ENCODE measurements around the gene SENP1.
"Not testable (repeated sequence)": the region's sequence is repeated elsewhere in the genome, so short reads cannot be mapped to it uniquely, and the experiment has no call there.

The SENP1 gene

GRCh38 chr12:48132826-48133225, 26.9 kb upstream of the SENP1 start:
- TF ChIP-seq CTCF (IDR thresholded peaks at IDR 0.05; ENCODE audit: low read depth, low read length): no peak
- no peak for DNase-seq (ENCODE audit: extremely low read depth, low read depth)

- no peak for DNase-seq (ENCODE audit: extremely low read depth, low read depth)
- no peak for TF ChIP-seq CTCF (IDR thresholded peaks at IDR 0.05; ENCODE audit: low read depth, low read length)
Observed at GRCh38 chr12:48131517-48131916, 25.6 kb upstream of the SENP1 start.

- no peak for TF ChIP-seq CTCF (IDR thresholded peaks at IDR 0.05; ENCODE audit: low read depth, low read length)
- no peak for DNase-seq (ENCODE audit: extremely low read depth, low read depth)
Observed at GRCh38 chr12:48129376-48129775, 23.5 kb upstream of the SENP1 start.

DNA sequence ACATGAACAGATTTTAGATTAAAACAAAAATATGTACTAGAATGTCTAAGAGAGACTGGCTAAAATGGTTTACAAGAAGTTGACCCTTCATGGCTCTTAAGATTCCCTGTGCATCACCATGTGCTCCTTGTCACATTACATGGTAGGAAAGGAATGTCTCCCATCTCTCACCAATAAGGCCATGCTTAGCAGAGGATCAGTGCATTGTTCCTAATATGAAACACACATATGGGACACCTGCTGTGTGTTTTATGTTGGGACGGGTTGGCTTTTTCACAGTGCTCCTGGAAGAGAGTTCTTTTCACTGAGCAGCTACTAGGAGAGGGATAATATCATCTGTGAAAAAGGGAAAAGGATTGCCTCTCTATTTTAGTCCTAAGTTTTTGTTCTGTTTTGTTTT, 22.9 kb upstream of the SENP1 start:
- TF ChIP-seq CTCF (IDR thresholded peaks at IDR 0.05; ENCODE audit: low read depth, low read length): no peak

DNA sequence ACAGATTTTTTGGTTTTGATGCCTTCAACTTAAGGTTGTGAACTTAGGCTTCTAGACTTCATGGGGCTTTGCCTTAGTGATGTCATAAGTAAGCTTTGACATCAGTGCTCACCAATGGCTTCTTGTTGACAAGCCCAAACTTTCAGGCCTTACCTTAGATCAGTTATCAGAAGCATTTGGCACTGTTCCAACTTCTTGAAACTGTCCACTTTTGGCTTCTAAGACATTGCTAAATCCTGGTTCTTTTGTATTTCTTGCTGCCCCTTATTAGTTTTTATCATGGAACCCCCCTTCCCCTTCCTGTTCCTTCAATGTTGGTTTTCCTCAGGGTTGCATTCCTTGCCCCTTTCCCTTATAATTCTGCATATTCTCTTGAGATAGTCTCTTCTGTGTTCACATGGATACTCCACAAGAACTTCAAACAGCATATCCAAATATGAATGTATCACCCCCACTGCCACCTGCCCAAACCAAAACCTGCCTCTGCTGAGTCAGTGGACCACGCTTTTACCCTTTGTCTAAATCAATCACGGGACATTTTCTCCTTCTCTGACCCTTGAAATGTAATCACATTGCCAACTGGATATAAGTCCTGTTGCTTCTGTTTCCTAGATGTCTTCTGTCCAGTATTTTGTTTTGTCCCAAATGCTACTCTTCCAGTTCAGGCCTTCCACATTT, 21.2 kb upstream of the SENP1 start:
- no peak for TF ChIP-seq CTCF (IDR thresholded peaks at IDR 0.05; ENCODE audit: low read depth, low read length)
- DNase-seq (ENCODE audit: extremely low read depth, low read depth): no peak

More for the DNA sequence above, 22.9 kb upstream of the SENP1 start:
- no peak for DNase-seq (ENCODE audit: extremely low read depth, low read depth)

- TF ChIP-seq CTCF (IDR thresholded peaks at IDR 0.05; ENCODE audit: low read depth, low read length): no peak
- no peak for DNase-seq (ENCODE audit: extremely low read depth, low read depth)
Observed at GRCh38 chr12:48125985-48126384, 20.1 kb upstream of the SENP1 start.

GRCh38 chr12:48125542-48125941, 19.7 kb upstream of the SENP1 start:
- not testable (repeated sequence) for DNase-seq (ENCODE audit: extremely low read depth, low read depth)

- DNase-seq (ENCODE audit: extremely low read depth, low read depth): no peak
- no peak for TF ChIP-seq CTCF (IDR thresholded peaks at IDR 0.05; ENCODE audit: low read depth, low read length)
Observed at GRCh38 chr12:48123169-48123568, 17.3 kb upstream of the SENP1 start.
